Fibroblast of skin of scalp (primary cell): ENCODE data around the gene MPLKIP. TPM values are rescaled to one million over a fixed set of nuclear protein-coding genes. Genes with fewer than 3 reads are reported as not detected.
"Not testable (repeated sequence)": the region's sequence is repeated elsewhere in the genome, so short reads cannot be mapped to it uniquely, and the experiment has no call there.

Source experiments
- DNase-seq: peaks from one replicate; pipeline ENCODE4 v3.0.0-alpha.2; 2013
- polyA plus RNA-seq, 2 experiments: library from polyadenylated mRNA; unstranded; fragments of 120-200 nt; gene quantifications; one replicate each; pipeline ENCODE4 v1.2.1, GENCODE V29; 2013; ENCODE audit not compliant: insufficient read length in 2 of 2

Gene MPLKIP
- 40.0 TPM for polyA plus RNA-seq (2013, experiment 1 of 2; ENCODE audit: insufficient read length)
- 38.4 TPM for polyA plus RNA-seq (2013, experiment 2 of 2; ENCODE audit: insufficient read length)

DNA sequence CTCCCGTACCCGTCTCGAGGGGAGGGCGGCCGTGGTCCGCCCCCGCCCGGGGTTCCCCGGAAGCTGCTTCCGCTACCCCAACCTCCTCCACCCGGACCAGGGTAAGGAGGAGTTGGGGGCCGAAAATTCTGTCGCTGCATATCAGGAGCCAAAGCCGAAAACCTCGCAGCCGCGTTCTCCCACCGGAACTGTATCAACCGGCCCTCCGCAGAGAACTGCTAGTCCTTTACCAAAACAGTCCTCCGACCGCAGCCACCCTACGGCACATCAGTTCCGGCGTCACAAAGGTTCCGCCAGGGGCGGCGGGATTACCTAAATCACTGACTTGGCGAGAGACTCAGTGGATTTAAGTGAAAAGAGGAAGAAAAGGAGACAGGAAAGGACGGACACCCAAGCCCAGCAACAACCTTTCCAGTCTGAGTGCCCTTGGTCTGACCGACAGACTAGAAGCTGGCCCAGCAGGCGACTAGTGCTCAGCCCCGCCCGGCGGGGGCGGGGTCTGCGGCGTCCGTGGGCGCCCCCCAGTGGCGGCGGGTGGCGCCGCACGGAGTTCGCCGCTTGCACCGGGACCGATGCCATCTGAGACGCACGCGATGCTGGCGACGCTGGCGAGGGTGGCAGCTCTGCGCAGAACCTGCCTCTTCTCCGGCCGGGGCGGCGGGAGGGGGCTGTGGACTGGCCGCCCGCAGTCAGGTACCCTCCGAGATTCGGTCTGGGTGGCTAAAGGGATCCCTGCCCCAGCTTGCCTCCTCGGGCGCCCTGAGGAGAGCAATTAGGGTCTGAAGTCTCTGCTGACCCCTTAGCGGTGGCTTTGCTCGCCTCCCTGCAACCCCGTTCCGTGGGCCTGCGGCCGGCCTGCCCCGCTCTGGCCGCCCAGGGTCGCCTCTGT lies at the start of gene MPLKIP, which contains the start of gene SUGCT:
Gene MPLKIP (minus strand): TSS at position 195 of the 889 bp plus-strand sequence. CDS start 55 bp downstream, at position 140.
Gene SUGCT (plus strand): TSS at position 578 of the 889 bp plus-strand sequence.
- peak; percentile 88 for DNase-seq

DNA sequence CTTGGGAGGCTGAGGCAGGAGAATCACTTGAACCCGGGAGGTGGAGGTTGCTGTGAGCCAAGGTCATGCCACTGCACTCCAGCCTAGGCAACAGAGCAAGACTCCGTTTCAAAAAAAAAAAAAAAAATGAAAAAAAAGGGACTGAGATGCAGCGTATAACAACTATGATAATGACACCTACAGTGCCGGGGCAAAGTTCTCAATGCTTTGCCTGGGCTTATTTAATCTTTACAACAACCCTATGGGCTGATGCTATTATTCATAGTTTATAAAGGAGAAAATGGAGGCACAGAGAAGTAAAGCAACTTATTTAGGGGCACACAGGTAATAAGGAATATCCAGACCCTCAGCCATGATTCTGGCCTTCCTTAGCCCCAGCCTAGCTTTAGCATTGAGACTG lies 48.0 kb upstream of the MPLKIP start:
- DNase-seq = no peak

DNA sequence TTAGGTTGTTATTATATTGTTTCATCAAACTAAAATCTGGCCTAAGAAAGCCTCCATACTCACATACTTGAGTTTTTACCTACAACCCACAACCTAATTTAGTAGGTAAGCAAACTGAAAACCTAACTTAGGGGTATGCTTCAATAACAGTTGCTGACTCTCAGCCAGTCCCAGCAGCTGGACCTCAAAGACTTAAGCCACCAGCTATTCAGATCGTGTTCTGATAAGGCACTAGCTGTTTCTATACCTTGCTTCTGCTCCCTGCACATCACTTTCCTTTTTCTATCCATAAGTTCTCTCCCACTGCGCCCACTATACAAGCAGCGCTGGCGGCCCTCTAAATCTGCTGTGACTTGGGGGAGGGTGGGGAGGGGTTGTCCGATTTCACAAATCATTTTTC lies 42.6 kb upstream of the MPLKIP start:
- DNase-seq = no peak

DNA sequence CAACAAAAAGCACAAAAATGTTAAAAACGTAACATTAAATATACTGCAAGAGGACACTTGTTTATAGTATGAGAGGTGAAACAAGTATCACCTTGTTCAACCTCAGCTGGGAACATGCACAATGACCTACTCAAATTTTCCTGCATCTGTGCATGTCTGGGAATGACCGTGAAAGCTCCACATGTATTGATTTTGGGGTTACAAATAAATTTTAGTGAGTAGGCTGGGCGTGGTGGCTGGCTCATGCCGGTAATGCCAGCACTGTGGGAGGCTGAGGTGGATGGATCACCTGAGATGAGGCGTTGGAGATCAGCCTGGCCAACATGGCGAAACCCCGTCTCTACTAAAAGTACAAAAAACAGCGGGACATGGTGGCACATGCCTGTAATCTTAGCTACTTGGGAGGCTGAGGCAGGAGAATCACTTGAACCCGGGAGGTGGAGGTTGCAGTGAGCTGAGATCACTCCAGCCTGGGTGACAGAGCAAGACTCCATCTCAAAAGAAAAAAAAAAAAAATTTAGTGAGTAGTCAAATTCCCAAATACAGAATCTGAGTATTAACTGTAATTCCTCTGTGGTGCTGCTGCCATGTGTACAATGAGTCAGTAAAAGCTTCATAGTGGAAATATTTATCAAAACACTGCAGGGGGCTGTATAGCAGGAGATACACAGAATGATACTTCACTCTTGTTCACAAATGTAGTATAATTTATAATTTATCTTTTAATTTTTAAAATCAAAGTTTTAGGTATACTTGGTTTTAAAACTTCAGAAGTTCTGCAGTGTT lies 41.5 kb upstream of the MPLKIP start:
- peak; percentile 83 for DNase-seq

DNA sequence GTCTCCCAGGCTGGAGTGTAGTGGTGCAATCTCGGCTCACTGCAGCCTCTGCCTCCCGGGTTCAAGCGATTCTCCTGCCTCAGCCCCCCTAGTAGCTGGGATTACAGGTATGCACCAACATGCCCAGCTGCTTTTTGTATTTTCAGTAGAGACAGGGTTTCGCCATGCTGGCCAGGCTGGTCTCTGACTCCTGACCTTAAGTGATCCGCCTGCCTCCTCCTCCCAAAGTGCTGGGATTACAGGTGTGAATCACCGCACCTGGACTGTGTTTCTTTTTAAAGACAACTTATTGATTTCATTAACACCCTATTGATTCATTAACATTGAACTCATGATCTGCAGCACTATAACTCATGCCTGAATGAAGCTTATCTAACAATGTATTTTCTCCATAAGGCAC lies 40.8 kb upstream of the MPLKIP start:
- DNase-seq = not testable (repeated sequence)

DNA sequence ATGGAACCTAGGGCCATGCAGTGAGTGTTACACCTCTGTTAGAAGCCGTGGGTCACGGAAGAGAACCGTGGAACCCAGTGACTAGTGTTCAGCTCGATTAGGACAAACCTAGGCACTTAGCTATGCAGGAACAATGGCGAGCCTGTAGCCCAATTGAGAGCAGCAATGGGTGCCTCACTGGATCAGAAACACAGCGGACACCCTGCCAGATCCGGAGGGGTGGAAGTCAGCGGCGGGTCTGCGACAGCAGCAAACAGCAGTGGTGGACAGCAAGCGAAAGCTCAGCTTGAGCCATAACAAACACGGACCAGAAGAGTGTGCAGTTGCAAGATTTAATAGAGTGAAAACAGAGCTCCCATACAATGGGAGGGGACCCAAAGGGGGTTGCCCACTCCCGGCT lies 38.7 kb upstream of the MPLKIP start:
- DNase-seq = not testable (repeated sequence)

DNA sequence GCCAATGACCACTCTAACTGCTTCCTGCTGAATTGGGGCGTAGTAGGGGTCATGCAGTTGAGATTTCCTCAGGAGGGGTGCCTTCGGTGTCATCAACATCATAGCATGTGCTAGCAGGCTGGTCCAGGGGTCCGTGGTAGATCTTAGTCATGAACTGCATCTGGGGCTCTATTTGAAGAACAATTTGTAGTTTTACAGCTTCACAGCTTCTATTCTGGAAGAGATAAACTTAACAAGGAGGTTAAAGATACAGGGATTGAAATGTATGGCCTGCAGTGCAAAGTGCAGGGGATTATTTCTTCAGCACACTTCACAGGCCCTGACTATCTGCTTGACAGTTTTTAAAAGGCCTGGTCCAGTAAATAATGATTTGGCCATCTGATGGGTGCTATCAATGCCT lies 33.8 kb upstream of the MPLKIP start:
- not testable (repeated sequence) for DNase-seq

DNA sequence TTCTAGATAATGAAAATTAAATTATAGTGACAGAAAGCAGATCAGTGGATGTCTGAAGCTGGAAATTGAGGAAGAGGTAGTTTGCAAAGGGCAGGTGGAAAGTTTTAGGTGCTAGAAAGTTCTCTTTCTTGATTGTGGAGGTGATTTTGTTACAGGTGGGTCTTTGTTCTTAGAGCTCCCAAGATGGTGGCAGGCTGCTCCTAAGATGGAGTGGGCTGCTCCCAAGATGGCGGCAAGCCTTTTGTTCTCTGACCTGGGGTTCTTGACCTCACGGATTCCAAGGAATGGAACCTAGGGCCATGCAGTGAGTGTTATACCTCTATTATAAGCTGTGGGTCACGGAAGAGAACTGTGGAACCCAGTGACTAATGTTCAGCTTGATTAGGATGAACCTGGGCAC lies 32.9 kb upstream of the MPLKIP start:
- no peak for DNase-seq

DNA sequence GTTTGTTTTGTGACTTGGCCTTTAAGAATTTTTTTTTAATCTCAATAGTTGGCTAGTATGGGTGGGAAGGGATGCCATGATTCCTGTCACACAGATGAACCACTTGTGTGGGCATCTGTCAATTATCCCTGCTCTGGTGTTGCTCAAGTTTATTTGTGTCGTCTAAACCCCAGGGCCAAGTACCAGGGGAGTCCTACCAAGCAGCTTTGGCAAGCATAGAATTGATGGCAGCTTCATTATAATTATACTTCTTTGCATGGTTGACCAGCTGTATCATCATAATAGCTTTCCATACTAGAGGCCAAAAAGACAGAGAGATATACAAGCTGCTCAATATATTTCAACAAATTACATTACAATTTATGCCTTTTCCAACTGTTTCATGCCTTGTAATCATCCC lies 30.8 kb upstream of the MPLKIP start:
- no peak for DNase-seq

DNA sequence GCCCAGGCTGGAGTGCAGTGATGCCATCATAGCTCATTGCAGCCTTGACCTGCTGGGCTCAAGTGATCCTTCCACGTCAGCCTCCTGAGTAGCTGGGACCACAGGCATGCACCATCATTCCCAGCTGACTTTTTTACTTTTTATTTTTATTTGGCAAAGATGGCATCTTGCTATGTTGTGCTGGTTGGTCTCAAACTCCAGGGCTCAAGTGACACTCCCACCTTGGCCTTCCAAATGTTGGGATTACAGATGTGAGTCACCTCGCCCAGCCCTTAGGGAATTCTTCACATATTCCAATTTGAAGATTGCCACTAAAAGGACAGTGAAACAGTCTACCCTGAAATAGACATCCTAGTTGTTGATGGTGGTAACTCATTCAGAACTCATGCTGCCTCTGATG lies 28.1 kb upstream of the MPLKIP start:
- peak; percentile 41 for DNase-seq

DNA sequence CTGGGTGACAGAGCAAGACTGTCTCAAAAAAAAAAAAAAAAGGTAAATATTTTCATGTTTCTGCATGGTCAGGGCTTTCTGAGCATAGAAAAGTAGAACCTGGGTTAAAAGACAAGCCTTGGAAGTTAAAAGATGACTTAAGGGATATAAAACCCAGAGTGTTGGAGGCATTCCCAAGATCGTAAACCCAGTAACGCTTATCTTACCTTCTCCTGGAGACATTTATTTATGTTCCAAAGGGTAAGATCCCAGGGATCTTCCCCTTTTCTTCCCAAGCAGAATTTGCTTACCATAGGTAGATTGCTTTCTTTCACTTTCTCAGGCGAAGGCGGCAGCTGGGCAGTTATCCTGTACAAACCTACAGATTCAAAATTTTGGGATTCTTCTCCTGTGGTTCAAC lies 22.6 kb upstream of the MPLKIP start:
- DNase-seq = no peak

DNA sequence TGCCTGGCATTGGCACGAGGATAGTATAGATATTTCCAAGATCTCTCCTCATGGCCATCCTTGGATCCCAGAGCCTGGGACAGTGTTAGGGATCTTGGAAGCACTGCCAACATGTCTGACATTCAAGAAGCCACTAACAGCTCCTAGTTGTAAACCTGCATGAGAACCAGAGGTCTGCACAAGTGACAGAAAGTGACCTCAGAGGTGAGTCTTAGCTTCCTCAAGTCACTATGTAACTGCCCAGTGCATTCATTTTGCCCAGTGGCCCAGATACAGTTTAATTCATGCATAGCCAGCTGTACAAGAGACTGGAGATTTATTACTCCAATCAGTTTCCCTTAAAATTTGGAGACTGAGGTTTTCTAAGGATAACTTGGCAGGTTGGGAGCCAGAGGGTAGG lies 17.1 kb upstream of the MPLKIP start:
- no peak for DNase-seq

DNA sequence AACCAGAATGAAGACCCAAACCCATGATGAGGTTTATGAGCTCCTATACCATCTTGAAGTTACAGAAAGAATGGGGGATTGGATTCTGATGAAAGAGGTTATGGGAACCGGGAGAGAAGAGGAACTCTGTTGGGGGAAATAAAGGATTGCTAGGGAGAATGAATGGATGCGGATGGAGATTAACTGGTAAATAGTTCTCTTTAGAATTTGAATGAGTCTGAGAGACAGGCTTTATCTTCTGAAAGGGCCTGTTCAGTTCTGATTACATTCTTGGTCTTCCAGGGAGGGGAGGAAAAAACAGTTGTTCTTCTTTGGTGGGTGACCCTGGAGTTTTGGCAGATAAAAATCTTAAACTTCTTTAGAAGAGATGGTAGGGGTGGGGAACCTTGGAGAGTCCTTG lies 14.2 kb upstream of the MPLKIP start:
- no peak for DNase-seq

DNA sequence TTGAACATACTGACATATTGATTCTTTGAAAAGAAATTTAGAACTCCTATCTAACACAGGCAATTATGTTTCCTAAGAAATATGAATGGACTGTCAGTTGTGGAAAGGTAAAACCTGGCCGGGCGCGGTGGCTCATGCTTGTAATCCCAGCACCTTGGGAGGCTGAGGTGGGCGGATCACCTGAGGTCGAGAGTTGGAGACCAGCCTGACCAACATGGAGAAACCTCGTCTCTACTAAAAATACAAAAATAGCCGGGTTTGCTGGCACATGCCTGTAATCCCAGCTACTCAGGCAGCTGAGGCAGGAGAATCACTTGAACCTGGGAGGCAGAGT lies 13.8 kb upstream of the MPLKIP start:
- DNase-seq = not testable (repeated sequence)

DNA sequence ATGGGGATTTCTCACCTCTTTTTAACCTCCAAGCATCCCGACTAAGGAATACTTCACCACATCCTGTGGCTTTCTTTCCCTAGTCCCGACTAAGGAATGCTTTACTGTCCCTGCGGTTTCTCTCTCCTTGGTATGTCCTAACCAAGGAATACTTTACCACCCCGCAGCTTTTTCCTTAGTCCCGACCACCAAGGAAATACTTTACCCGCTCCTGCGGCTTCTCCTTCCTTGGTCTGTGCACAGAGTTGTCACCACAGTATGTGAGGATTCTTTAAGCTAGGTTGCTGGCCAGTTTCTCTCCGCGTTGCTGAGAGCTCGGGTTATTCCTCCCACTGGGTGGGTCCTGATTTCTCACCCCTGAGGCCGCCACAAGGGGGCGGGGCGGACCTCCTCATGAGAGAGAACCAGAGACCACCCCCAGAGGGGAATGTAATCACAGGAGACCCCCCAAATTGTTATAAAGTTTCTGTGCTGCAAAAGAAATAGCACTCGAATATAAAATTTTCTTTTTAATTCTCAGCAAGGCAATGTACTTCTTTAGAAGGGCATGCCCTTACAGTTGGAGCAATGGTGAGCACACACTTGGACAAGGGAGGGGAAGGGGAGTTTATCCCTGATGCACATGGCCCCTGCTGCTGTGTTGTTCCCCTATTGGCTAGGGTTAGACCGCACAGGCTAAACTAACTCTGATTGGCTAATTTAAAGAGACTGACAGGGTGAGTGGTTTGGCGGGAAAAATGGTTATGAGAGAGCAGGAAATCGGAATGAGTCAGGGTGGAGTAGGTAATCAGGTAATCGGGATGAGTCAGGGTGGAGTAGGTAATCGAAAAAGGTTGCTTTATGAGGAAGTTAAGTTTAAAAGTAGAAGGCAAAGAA lies 13.2 kb upstream of the MPLKIP start:
- DNase-seq = peak; percentile 66

DNA sequence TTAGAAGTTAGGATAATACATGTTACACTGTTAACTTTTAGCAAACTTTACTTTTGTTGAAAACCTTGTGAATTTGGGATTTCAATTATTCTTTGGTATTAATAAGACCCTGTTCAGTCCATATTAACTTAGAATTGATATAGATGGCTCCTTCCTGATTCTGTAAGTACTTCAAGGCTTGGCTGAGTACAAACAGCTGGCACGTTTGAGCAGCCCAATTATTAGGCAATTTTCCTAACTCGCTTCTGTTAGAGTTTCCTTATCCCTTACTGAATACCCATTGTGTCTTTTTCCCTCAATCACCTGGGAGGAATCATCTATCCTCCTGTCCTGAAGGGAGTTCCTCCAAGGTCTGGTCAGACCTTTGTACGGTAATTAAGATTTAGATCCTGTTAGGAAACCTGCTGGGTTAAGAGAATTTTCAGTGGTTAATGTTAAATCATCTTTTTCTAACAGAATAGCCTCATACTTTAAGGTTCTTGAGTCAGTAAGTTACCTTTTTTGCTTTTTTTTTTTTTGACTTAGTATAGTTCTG lies 11.2 kb upstream of the MPLKIP start:
- not testable (repeated sequence) for DNase-seq

DNA sequence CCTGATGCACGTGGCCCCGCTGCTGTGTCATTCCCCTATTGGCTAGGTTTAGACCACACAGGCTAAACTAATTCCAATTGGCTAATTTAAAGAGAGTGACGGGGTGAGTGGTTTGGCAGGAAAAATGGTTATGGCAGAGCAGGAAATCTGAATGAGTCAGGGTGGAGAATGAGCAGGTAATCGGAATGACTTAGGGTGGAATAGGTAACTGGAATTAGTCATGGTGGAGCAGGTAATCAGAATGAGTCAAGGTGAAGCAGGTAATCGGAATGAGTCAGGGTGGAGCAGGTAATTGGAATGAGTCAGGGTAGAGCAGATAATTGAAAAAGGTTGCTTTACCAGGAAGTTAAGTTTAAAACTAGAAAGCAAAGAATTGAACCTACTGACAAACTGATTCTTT lies 7.5 kb upstream of the MPLKIP start:
- DNase-seq = not testable (repeated sequence)

DNA sequence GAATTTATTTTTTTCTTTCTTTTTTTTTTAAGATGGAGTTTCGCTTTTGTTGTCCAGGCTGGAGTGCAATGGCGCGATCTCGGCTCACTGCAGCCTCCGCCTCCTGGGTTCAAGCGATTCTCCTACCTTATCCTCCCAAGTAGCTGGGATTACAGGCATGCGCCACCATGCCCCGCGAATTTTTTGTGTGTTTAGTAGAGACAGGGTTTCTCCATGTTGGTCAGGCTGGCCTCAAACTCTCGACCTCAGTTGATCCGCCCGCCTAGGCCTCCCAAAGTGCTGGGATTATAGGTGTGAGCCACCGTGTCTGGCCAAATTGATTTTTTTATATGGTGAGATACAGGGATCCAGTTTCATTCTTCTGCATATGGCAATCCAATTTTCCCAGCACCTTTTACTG lies 5.5 kb upstream of the MPLKIP start:
- not testable (repeated sequence) for DNase-seq

DNA sequence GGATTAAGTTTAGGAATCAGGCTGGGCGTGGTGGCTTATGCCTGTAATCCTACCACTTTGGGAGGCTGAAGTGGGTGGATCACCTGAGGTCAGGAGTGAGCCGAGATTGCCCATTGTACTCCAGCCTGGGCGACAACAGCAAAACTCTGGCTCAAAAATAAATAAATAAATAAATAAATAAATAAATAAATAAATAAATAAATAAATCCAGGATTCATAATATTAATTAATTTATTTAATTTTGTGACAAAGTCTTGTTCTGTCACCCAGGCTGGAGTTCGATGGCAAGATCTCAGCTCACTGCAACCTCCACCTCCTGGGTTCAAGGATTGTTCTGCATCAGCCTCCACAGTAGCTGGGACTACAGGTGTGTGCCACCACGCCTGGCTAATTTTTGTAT lies 4.6 kb upstream of the MPLKIP start:
- no peak for DNase-seq

DNA sequence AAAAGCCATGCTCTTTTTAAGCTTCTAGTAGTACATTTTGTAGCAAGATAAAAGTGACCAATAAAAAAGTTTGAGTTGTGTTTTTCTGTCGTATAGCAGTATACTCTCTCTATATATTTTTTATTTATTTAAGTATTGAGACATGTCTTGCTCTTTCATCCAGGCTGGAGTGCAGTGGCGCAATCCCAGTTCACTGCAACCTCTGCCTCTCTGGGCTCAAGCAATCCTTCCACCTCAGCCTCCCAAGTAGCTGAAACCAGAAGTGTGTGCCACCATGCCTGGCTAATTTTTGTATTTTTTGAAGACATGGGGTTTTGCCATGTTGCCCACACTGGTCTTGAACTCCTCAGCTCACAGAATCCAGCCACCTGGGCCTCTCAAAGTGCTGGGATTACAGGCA lies 3.1 kb upstream of the MPLKIP start:
- DNase-seq = no peak

DNA sequence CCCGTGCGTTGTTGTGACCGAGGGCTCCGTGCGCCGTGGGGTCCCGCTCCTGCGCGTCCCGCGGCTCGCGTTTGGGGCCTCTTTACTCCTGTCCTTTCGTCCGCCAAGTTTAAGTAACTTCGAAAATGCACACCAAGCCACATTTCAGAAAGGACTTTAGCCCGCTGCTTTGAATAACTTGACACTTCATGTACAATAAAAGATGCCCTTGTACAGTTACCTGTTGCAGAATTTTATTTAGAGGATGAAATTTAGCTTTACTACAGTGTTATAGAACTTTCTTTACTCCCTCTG lies 842 bp upstream of the MPLKIP start:
- DNase-seq = peak; percentile 21
